ENCODE data around the gene RBM34. TPM values are rescaled to one million over a fixed set of nuclear protein-coding genes. Genes with fewer than 3 reads are reported as not detected.
A peak's percentile ranks its signal among the peaks of the same experiment; 100 is the strongest.
"Not testable (repeated sequence)": the region's sequence is repeated elsewhere in the genome, so short reads cannot be mapped to it uniquely, and the experiment has no call there.

The RBM34 gene
- total and polyA plus RNA-seq, 2 donors from 2014 or later, result 65.8 to 68.9 TPM

- peak overlapping the region; percentile 8 to 44 (median 32) for H3K4me3 ChIP-seq (ENCODE audit: low read length in 3 of 3)
- peaks cover 0 to 11% (median 7%) of the 10 kb centered on the region in 3 donors for H3K4me1 ChIP-seq (ENCODE audit: control insufficient read depth in 2 of 3, insufficient read depth in 2 of 3, low read depth in 1 of 3, low read length in 3 of 3)
- H3K36me3 ChIP-seq (ENCODE audit: control insufficient read depth in 2 of 3, insufficient read depth in 3 of 3, low read length in 3 of 3), result no peaks in the 10 kb centered on the region
- H3K9me3 ChIP-seq (ENCODE audit: control insufficient read depth in 2 of 3, insufficient read depth in 1 of 3, low read length in 3 of 3), result no peaks in the 10 kb centered on the region
- peak overlapping the region in 1 of 3 donors; percentile 62 for H3K9ac ChIP-seq (ENCODE audit: low read length in 3 of 3)
- intact Hi-C loops (cut with DNase I), result loop anchor here (5.0 kb wide), 1 partner anchor 607 kb away; no protein-coding TSS in a partner anchor
- no peak overlapping the region for H3K27ac ChIP-seq (ENCODE audit: low read depth in 2 of 2, low read length in 2 of 2)
- FAIRE-seq (no peak), DNase-seq (peak; percentile 80 to 91 (median 87))
- no peaks in the 10 kb centered on the region for H3K27me3 ChIP-seq (ENCODE audit: control insufficient read depth, insufficient read depth, low read length)
- TF ChIP-seq CTCF (IDR thresholded peaks at IDR 0.05; ENCODE audit: borderline replicate concordance, extremely low read depth, insufficient read depth), result peak; percentile 89
Observed at GRCh38 chr1:235093696-235094592, 67.1 kb downstream of the RBM34 start.

GRCh38 chr1:235093013-235093695 is 67.9 kb downstream of the RBM34 start:
- H3K27ac ChIP-seq (ENCODE audit: low read depth in 2 of 2, low read length in 2 of 2), result no peak overlapping the region
- intact Hi-C loops (cut with DNase I), result loop anchor here (5.0 kb wide), 1 partner anchor 606 kb away; no protein-coding TSS in a partner anchor
- DNase-seq (peak; percentile 83 to 94 (median 87)), FAIRE-seq (no peak)
- H3K36me3 ChIP-seq (ENCODE audit: control insufficient read depth in 2 of 3, insufficient read depth in 3 of 3, low read length in 3 of 3), result no peaks in the 10 kb centered on the region
- H3K4me3 ChIP-seq (ENCODE audit: low read length in 3 of 3), result peak overlapping the region; percentile 19 to 44 (median 32)
- H3K4me1 ChIP-seq (ENCODE audit: control insufficient read depth in 2 of 3, insufficient read depth in 2 of 3, low read depth in 1 of 3, low read length in 3 of 3), result peaks cover 0 to 11% (median 7%) of the 10 kb centered on the region in 3 donors
- H3K9ac ChIP-seq (ENCODE audit: low read length in 3 of 3), result peak overlapping the region in 1 of 3 donors; percentile 62
- no peaks in the 10 kb centered on the region for H3K27me3 ChIP-seq (ENCODE audit: control insufficient read depth, insufficient read depth, low read length)
- no peaks in the 10 kb centered on the region for H3K9me3 ChIP-seq (ENCODE audit: control insufficient read depth in 2 of 3, insufficient read depth in 1 of 3, low read length in 3 of 3)
- TF ChIP-seq CTCF (IDR thresholded peaks at IDR 0.05; ENCODE audit: borderline replicate concordance, extremely low read depth, insufficient read depth), result peak; percentile 37

- intact Hi-C loops (cut with DNase I), result loop anchor here (5.0 kb wide), 1 partner anchor 605 kb away; no protein-coding TSS in a partner anchor
- not testable (repeated sequence) for FAIRE-seq; H3K27me3 ChIP-seq (ENCODE audit: control insufficient read depth, insufficient read depth, low read length); H3K36me3 ChIP-seq (ENCODE audit: control insufficient read depth in 2 of 3, insufficient read depth in 3 of 3, low read length in 3 of 3); H3K4me3 ChIP-seq (ENCODE audit: low read length in 3 of 3); DNase-seq; H3K9me3 ChIP-seq (ENCODE audit: control insufficient read depth in 2 of 3, insufficient read depth in 1 of 3, low read length in 3 of 3); H3K9ac ChIP-seq (ENCODE audit: low read length in 3 of 3); H3K27ac ChIP-seq (ENCODE audit: low read depth in 2 of 2, low read length in 2 of 2)
- peaks cover 0 to 11% (median 7%) of the 10 kb centered on the region in 3 donors for H3K4me1 ChIP-seq (ENCODE audit: control insufficient read depth in 2 of 3, insufficient read depth in 2 of 3, low read depth in 1 of 3, low read length in 3 of 3)
Observed at GRCh38 chr1:235092415-235092814, 68.6 kb downstream of the RBM34 start.

- FAIRE-seq, result not testable (repeated sequence)
- intact Hi-C loops (cut with DNase I), result loop anchor here (5.0 kb wide), 1 partner anchor 605 kb away; no protein-coding TSS in a partner anchor
Observed at GRCh38 chr1:235092045-235092406, 69.0 kb downstream of the RBM34 start.

GRCh38 chr1:235091319-235092044 is 69.6 kb downstream of the RBM34 start:
- DNase-seq; H3K4me3 ChIP-seq (ENCODE audit: low read length in 3 of 3); H3K36me3 ChIP-seq (ENCODE audit: control insufficient read depth in 2 of 3, insufficient read depth in 3 of 3, low read length in 3 of 3); H3K9ac ChIP-seq (ENCODE audit: low read length in 3 of 3); H3K9me3 ChIP-seq (ENCODE audit: control insufficient read depth in 2 of 3, insufficient read depth in 1 of 3, low read length in 3 of 3); H3K27ac ChIP-seq (ENCODE audit: low read depth in 2 of 2, low read length in 2 of 2); FAIRE-seq; H3K27me3 ChIP-seq (ENCODE audit: control insufficient read depth, insufficient read depth, low read length): not testable (repeated sequence)
- H3K4me1 ChIP-seq (ENCODE audit: control insufficient read depth in 2 of 3, insufficient read depth in 2 of 3, low read depth in 1 of 3, low read length in 3 of 3), result peaks cover 0 to 11% (median 7%) of the 10 kb centered on the region in 3 donors
- intact Hi-C loops (cut with DNase I), result loop anchor here (5.0 kb wide), 1 partner anchor 604 kb away; no protein-coding TSS in a partner anchor

More at GRCh38 chr1:235092045-235092406, 69.0 kb downstream of the RBM34 start:
- H3K27me3 ChIP-seq (ENCODE audit: control insufficient read depth, insufficient read depth, low read length); H3K9me3 ChIP-seq (ENCODE audit: control insufficient read depth in 2 of 3, insufficient read depth in 1 of 3, low read length in 3 of 3); H3K36me3 ChIP-seq (ENCODE audit: control insufficient read depth in 2 of 3, insufficient read depth in 3 of 3, low read length in 3 of 3); DNase-seq; H3K27ac ChIP-seq (ENCODE audit: low read depth in 2 of 2, low read length in 2 of 2); H3K9ac ChIP-seq (ENCODE audit: low read length in 3 of 3); H3K4me3 ChIP-seq (ENCODE audit: low read length in 3 of 3): not testable (repeated sequence)
- H3K4me1 ChIP-seq (ENCODE audit: control insufficient read depth in 2 of 3, insufficient read depth in 2 of 3, low read depth in 1 of 3, low read length in 3 of 3), result peaks cover 0 to 11% (median 7%) of the 10 kb centered on the region in 3 donors
